Fibroblast of lung (primary cell): ENCODE measurements around the gene TOP1.

Experiments used
- CTCF ChIP-seq, 2 donors: IDR thresholded peaks in 1 of 2; conservative IDR thresholded peaks in 1 of 2; 1 replicate in 1 of 2; 2 replicates in 1 of 2; pipeline ENCODE4 v1.5.1; 2011 to 2012; ENCODE audit warnings: low read length in 2 of 2, control low read depth in 1 of 2, inconsistent platforms in 1 of 2, low read depth in 1 of 2, mild to moderate bottlenecking in 1 of 2
- EZH2 ChIP-seq: IDR thresholded peaks from 2 replicates; pipeline ENCODE4 v1.5.1; 2012; ENCODE audit warnings: low read length, control low read depth, mild to moderate bottlenecking; ENCODE audit errors: missing control alignments

GRCh38 chr20:41169162-41169690 is 140.6 kb downstream of the TOP1 start:
- TF ChIP-seq CTCF (conservative IDR thresholded peaks at IDR 0.05 in 1 of 2, IDR thresholded peaks at IDR 0.05 in 1 of 2; ENCODE audit: low read depth in 1 of 2, low read length in 2 of 2) (no peak), EZH2 (no peak)
